HUES48 (cell line): Measurements from ENCODE around the gene SLAIN1.

Experiments
- H3K27ac ChIP-seq: one replicate; pipeline ENCODE4 v1.7.0; 2013; ENCODE audit warnings: low read depth, low read length, inconsistent platforms
- H3K27me3 ChIP-seq: 2 replicates; pipeline ENCODE4 v1.6.1; 2013; ENCODE audit warnings: mild to moderate bottlenecking, low read length; ENCODE audit not compliant: control insufficient read depth, insufficient read depth
- H3K36me3 ChIP-seq: 2 replicates; pipeline ENCODE4 v1.6.1; 2013; ENCODE audit warnings: low read length; ENCODE audit not compliant: control insufficient read depth, insufficient read depth
- H3K4me1 ChIP-seq: 2 replicates; pipeline ENCODE4 v1.6.1; 2013; ENCODE audit warnings: mild to moderate bottlenecking, low read length; ENCODE audit not compliant: control insufficient read depth, insufficient read depth
- H3K4me3 ChIP-seq: 2 replicates; pipeline ENCODE4 v1.5.1; 2013; ENCODE audit warnings: mild to moderate bottlenecking, low read depth, low read length
- H3K9ac ChIP-seq: 2 replicates; pipeline ENCODE4 v1.6.1; 2013; ENCODE audit warnings: mild to moderate bottlenecking, low read depth, low read length, moderate library complexity
- H3K9me3 ChIP-seq: 2 replicates; pipeline ENCODE4 v1.6.1; 2013; ENCODE audit warnings: low read length; ENCODE audit not compliant: control insufficient read depth, insufficient read depth

SLAIN1 gene

DNA sequence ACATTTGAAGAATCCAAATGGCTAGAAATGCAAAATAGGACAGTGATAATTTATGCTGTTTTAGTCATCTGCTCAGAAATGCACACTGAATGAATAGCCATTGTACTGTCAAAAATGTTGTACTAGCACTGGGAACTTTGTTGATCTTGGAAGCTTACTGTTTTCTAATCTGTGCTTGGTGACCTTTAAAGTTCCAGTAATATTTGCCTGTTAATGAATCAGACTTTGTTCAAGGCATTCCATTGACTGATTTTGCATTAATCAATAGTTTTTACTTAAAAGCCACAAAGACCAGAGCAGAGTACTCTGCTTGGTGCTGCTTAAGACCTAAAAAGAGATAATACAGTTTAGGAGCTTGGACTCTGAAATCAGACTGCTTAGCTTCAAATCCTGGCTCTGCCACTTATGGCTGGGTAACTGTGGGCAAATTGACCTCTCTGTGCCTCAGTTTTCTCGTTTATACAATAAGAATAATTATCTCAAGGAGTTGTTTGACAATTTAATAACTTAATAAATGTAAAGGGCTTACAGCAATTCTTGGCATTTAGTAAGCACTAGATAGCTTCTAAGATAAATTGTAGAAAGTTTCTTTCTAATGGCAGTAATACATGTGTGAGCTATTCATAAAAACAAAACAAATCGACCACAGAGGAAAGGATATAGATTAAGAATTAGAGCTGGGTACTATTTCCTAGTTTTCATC, 4.6 kb upstream of the SLAIN1 start:
- Histone ChIP-seq H3K27ac (no peak overlapping the region), H3K27me3 (peaks cover 16% of the 10 kb centered on the region; the same call in 1 of the 2 replicates), H3K36me3 (no peaks in the 10 kb centered on the region), H3K4me1 (peaks cover 18% of the 10 kb centered on the region), H3K4me3 (no peak overlapping the region), H3K9me3 (no peaks in the 10 kb centered on the region), H3K9ac (no peak overlapping the region)

GRCh38 chr13:77693449-77693940, 4.0 kb upstream of the SLAIN1 start:
- Histone ChIP-seq H3K36me3 (no peaks in the 10 kb centered on the region), H3K27me3 (peaks cover 16% of the 10 kb centered on the region; the same call in 1 of the 2 replicates), H3K9me3 (no peaks in the 10 kb centered on the region), H3K9ac (no peak overlapping the region), H3K27ac (no peak overlapping the region), H3K4me3 (no peak overlapping the region), H3K4me1 (peaks cover 18% of the 10 kb centered on the region)

- Histone ChIP-seq H3K9ac (no peak overlapping the region), H3K4me1 (peaks cover 33% of the 10 kb centered on the region), H3K36me3 (no peaks in the 10 kb centered on the region), H3K4me3 (peak overlapping the region; percentile 69), H3K9me3 (no peaks in the 10 kb centered on the region), H3K27ac (no peak overlapping the region), H3K27me3 (peaks cover 19% of the 10 kb centered on the region)
These were observed 1.2 kb upstream of the SLAIN1 start for GRCh38 chr13:77696006-77696878.

- peak overlapping the region; percentile 60 for H3K9ac ChIP-seq
- H3K4me3 ChIP-seq: peak overlapping the region; percentile 69
- peaks cover 33% of the 10 kb centered on the region for H3K4me1 ChIP-seq
- H3K27ac ChIP-seq: peak overlapping the region; percentile 52
- no peaks in the 10 kb centered on the region for H3K9me3 ChIP-seq
- H3K27me3 ChIP-seq: peaks cover 19% of the 10 kb centered on the region
- H3K36me3 ChIP-seq: no peaks in the 10 kb centered on the region
These were observed 639 bp upstream of the SLAIN1 start for GRCh38 chr13:77696879-77697216.

DNA sequence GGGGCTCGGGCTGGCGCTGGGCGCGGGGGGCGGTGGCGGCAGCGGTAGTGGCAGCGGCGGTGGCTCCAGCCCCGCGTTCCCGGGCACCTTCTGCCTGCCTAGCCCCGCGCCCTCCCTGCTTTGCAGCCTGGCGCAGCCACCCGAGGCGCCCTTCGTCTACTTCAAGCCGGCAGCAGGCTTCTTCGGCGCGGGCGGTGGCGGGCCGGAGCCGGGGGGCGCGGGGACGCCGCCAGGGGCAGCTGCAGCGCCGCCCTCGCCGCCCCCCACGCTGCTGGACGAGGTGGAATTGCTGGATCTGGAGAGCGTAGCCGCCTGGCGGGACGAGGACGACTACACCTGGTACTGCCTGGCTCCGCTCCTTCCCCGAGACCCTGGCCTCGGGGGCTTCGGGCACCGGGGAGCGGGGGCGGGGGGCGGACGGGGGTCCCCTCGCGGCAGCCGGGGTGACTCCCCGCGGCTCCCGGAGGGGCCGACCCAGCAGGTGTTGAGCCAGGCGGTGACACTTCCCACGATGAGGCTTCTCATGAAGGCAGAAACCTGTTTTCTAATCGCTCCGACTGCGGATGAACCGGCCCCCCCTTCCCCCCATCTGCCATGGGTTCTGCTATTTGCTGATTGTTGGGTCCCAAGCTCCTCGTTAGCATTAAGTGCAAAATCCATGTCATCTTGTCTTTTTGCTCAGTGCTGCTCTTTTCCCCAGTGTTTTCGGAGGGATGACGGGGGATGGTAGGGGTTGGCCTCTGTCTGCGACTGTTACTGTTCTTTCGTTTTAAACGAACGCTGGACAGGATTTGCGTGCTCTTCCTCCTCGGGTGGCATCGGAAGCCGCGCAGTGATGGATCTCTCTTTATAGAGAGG, 943 bp downstream of the SLAIN1 start:
- no peak overlapping the region for H3K27ac ChIP-seq
- no peaks in the 10 kb centered on the region for H3K9me3 ChIP-seq
- peaks cover 19% of the 10 kb centered on the region for H3K27me3 ChIP-seq
- H3K4me3 ChIP-seq: peak overlapping the region; percentile 91
- H3K36me3 ChIP-seq: no peaks in the 10 kb centered on the region
- peak overlapping the region; percentile 53; the same call in 1 of the 2 replicates for H3K9ac ChIP-seq
- H3K4me1 ChIP-seq: peaks cover 33% of the 10 kb centered on the region

GRCh38 chr13:77699059-77699680, 1.7 kb downstream of the SLAIN1 start:
- no peak overlapping the region for H3K27ac ChIP-seq
- H3K9me3 ChIP-seq: no peaks in the 10 kb centered on the region
- peaks cover 33% of the 10 kb centered on the region for H3K4me1 ChIP-seq
- no peak overlapping the region for H3K9ac ChIP-seq
- peak overlapping the region; percentile 91 for H3K4me3 ChIP-seq
- peaks cover 19% of the 10 kb centered on the region for H3K27me3 ChIP-seq
- H3K36me3 ChIP-seq: no peaks in the 10 kb centered on the region

GRCh38 chr13:77701305-77701704, 3.8 kb downstream of the SLAIN1 start:
- Histone ChIP-seq H3K9ac (no peak overlapping the region), H3K4me1 (peaks cover 33% of the 10 kb centered on the region), H3K36me3 (no peaks in the 10 kb centered on the region), H3K27ac (no peak overlapping the region), H3K27me3 (peaks cover 12% of the 10 kb centered on the region), H3K4me3 (no peak overlapping the region), H3K9me3 (no peaks in the 10 kb centered on the region)

DNA sequence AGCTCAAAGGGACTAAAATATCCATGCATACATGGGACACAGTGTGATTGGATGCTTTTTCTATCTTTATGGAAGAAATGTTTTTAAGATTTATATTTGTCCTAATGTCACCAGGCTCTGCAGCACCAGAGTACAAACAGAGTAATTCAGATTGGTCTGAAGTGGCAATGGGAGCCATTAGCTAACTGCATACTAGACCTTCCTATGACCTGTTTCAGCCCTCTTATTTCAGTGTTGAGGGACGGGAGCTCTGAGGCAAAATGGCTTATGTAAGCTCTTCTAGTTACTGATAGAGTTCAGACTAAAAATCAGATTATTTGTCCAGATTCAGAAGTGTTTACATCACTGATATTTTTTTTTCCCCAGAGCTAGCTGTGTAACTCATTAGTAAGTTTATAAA, 4.9 kb downstream of the SLAIN1 start:
- Histone ChIP-seq H3K27ac (no peak overlapping the region), H3K4me1 (peaks cover 24% of the 10 kb centered on the region), H3K36me3 (peaks cover 5% of the 10 kb centered on the region), H3K4me3 (no peak overlapping the region), H3K9ac (no peak overlapping the region), H3K27me3 (peaks cover 3% of the 10 kb centered on the region; the same call in 1 of the 2 replicates), H3K9me3 (peaks cover 4% of the 10 kb centered on the region)

DNA sequence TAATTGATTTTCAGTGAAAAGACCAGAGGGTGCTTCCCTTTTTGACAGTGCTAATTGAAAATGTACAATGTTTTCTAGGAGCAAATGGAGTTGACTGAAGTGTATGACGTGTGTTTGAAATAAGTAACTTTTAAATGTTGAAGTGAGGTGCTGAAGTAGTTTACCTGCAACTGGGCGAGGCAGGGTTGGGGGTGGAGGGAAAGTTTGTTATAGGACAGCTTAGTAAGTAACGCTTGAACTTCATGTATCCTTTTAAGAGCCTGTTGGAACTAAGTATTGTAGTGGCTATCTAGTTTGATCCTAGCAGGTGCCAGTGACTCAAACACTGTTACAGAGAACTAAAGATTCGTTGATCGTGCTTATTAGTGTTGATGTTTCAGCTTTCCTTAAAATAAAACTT, 5.9 kb downstream of the SLAIN1 start:
- peaks cover 15% of the 10 kb centered on the region for H3K9me3 ChIP-seq
- peaks cover 3% of the 10 kb centered on the region; the same call in 1 of the 2 replicates for H3K27me3 ChIP-seq
- peaks cover 24% of the 10 kb centered on the region for H3K4me1 ChIP-seq
- H3K36me3 ChIP-seq: peaks cover 16% of the 10 kb centered on the region
- H3K27ac ChIP-seq: no peak overlapping the region
- H3K9ac ChIP-seq: no peak overlapping the region
- H3K4me3 ChIP-seq: no peak overlapping the region

GRCh38 chr13:77714119-77714755, 16.8 kb downstream of the SLAIN1 start:
- Histone ChIP-seq H3K4me3 (no peak overlapping the region), H3K9ac (no peak overlapping the region), H3K9me3 (peaks cover 14% of the 10 kb centered on the region), H3K36me3 (peaks cover 3% of the 10 kb centered on the region; the same call in 1 of the 2 replicates), H3K27me3 (no peaks in the 10 kb centered on the region), H3K27ac (no peak overlapping the region), H3K4me1 (peaks cover 19% of the 10 kb centered on the region; the same call in 1 of the 2 replicates)
